Endometrial microvascular endothelial cells (primary cell): Measurements from ENCODE around the gene COX19. TPM values are rescaled to one million over a fixed set of nuclear protein-coding genes. Genes with fewer than 3 reads are reported as not detected.
"Not testable (repeated sequence)": the region's sequence is repeated elsewhere in the genome, so short reads cannot be mapped to it uniquely, and the experiment has no call there.

Source experiments
- in situ Hi-C: cut with HindIII; loops from 2 replicates; pipeline ENCODE4 v1.10.0; 2017; ENCODE audit warnings: low sequenced_read_pairs, low pct_unique_long_range_greater_than_20kb; ENCODE audit errors: inconsistent ontology term
- total RNA-seq: library from RNA; depleted of rRNA; stranded (reverse); fragments of >200 nt; gene quantifications from one replicate; pipeline ENCODE4 v1.2.3, GENCODE V29; 2015; ENCODE audit errors: inconsistent ontology term

COX19 gene
- total RNA-seq, 1 donor from 2014 or later: 5.6 TPM

GRCh38 chr7:936386-937054, 38.8 kb downstream of the COX19 start:
- in situ Hi-C loops: no loop called here

DNA sequence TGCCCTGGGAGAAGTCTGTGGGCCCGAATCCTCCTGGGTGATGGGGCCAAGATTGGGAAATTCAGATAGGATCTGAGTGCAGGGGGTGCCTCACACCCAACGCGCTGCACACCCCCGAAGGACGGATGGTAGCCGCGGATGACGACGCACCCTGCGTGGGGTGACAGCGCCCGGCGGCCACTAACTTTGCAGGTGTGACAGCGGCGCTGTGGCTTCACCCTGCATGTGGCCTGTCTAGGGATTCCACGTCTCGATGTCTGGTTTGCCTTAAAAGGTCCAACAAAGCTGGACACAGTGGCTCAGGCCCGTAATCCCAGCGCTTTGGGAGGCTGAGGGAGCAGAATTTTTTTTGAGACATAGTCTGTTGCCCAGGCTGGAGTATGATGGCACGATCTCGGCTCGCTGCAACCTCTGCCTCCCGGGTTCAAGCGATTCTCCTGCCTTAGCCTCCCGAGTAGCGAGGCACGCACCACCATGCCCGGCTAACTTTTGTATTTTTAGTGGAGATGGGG, 39.4 kb downstream of the COX19 start:
- in situ Hi-C loops: no loop called here

- in situ Hi-C loops: no loop called here
Observed at GRCh38 chr7:935164-935873, 40.0 kb downstream of the COX19 start.

DNA sequence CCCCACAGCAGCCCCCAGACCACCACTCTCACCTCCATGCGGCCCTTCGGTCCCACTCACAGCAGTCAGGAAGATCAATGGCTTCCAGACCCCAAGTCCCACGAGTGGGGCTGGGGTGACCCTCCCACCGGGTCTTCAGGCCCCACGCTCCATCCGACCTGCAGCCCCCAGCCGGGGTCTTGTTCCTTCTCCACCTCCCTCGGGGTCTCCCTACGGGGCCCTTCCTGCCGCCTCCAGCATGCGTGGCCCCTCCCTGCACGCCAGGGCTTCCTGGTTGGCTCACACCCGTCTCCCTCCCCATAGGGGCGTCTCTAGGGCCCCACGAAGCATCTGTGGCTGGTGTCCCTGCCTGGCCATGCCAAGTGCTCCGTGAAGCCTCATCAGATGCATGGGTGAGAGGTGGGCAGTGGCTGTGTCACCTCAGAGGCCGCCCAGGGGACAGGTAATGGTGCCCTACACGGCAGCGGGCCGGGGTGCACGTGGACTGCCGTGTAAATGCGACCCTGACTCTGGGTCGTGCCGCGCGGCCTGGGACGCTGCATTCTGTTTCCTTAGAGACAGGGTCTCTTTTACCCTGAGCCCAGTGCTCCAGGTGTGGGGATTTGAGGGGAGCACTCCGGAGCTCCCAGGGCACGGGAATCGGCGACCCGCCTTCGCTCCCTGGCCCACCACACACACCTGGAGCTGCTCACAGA, 40.7 kb downstream of the COX19 start:
- in situ Hi-C loops: no loop called here

- in situ Hi-C loops: no loop called here
Observed at GRCh38 chr7:932651-932975, 42.7 kb downstream of the COX19 start.

- in situ Hi-C loops: no loop called here
Observed at GRCh38 chr7:931871-932650, 43.3 kb downstream of the COX19 start.

DNA sequence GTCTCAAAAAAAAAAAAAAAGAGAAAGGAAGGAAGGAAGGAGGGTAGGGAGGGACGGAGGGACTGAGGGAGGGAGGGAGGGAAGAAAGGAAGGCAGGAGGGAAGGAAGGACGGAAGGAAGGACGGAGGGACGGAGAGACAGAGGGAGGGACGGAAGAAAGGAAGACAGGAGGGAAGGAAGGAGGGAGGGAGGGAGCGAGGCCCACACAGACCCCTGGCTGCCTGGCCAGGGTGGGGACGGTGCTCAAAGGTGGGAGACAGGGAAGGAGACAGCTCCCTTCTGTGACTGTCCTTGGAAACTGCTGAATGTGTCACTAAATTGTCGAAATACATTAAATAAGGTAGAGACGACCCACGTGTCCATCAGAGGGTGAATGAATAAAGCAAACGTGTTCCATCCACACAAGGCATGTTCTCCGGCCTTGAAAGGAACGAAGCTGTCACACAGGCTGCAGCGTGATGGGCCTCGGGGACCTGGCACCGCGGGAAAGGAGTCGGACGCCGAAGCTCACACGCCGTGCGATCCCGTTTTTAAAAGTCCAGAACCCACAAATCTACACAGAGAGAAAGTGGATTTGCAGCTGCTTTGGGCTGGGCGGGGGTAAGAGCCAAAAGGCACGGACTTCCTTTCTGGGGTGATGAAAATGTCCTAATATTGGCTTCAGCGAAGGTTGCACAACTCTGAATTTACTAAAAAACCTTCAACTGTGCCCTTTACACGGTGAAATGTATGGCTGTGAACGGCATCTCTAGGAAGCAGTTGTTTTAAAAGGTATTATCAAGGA, 44.2 kb downstream of the COX19 start:
- in situ Hi-C loops: no loop called here

- in situ Hi-C loops: no loop called here
Observed at GRCh38 chr7:929311-929711, 46.0 kb downstream of the COX19 start.

GRCh38 chr7:927031-927671, 48.2 kb downstream of the COX19 start:
- in situ Hi-C loops: no loop called here

DNA sequence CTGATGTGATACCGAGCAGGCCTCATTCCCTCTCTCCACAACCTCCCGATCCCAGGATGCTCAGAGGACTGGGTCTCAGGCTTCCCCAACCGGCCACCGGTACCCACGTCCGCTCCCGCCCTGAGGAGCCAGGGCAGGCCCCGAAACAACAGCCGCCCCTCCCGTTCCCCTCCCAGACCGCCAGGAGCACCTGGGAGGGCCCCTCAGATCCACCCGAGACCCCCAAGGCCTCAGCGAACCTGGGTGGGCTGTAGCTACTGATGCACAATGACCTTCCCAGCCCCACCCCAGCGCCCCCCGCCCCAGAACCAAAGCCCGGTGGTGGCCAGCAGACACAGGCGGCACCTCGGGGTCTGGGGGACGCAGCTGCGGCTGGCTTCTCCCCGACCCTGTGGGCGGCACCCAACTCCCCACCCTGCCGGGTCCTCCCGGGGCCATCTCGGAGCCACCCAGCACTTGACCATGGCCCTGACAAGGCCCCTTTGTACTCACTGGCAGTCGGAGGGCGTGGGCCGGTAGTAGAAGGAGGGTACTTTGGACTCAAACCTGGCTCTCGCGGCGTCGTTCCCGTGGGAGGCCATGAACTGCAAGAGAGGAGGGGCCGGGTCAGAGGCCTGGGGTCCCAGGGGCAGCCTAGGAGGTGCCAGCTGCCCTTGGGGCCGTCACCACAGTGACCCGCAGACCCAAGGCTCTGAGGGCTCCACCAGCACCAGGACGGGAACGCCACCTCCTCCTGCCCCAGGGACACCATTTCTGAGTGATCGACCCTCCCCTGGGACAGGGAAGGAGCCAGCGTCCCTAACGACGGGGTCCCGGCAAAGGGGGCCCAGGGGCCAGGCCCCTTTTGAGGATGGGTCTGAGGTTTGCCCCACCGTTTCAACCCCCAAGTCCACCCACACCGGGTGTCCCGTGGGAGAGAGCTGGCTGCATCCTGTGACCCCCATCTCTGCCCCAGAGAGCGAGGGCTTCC, 49.0 kb downstream of the COX19 start:
- in situ Hi-C loops: no loop called here

DNA sequence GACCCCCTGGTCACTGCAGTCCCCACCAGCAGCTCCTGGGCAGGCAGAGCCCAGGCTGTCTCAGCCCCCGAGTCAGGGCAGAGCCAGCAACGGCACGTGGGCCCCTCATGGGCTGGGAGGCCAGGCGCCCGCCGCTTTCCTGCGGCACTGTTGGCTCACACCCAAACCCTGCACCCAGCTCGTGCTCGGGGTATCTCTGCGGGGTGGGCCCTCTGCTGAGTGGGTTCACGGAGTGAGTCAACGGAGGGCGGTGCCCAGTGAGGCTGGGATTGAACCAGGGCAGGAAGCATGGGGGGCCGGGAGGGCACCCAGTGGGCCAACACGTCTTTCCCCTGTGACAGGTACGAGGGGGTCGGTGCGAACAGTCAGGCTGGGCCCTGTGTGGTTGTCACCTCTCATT, 49.7 kb downstream of the COX19 start:
- in situ Hi-C loops: no loop called here

- in situ Hi-C loops: no loop called here
Observed at GRCh38 chr7:924541-925231, 50.7 kb downstream of the COX19 start.

- in situ Hi-C loops: not testable (repeated sequence)
Observed at GRCh38 chr7:924042-924441, 51.3 kb downstream of the COX19 start.

GRCh38 chr7:923108-924041, 52.0 kb downstream of the COX19 start:
- in situ Hi-C loops: no loop called here

DNA sequence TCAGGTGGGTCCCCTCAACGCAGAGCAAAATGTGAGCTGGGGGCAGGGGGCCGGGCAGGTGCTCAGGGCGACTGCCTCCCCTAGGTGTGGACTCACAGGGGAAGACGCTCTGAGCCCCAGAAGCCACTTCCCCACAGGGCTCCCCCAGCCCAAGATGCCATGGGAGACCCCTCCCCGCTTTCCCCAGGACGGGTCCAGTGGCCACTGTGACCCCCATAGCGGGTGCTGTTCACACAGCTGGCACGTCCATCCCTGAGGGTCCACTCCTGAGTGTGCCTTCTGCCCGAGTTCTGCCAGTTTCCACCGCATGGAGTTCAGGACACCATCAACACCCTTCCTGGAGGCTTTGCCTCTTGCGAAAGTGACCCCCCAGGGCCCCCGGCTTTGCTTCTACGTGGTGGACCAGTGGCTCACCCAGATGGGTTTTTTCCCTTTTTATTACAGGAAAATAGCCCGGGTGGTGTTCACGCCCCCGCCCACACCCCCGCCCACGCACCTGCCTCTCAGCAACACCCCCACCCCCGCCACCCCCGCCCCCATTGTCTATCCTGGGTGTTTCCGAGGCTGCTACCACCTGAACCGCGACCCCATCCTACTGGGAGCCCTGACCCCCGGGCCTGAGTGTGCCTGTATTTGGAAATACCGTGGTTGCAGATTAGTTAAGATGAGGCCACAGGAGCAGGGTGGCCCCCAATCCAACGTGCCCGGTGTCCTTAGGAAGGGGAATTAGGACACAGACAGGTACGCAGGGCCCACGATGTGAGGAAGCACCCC, 52.8 kb downstream of the COX19 start:
- in situ Hi-C loops: no loop called here
